Mesodermal cell (in vitro differentiated cells): ENCODE results near the gene ZCCHC14.
"Not testable (repeated sequence)": the region's sequence is repeated elsewhere in the genome, so short reads cannot be mapped to it uniquely, and the experiment has no call there.

Source experiments
- H3K27ac ChIP-seq: 2 replicates; pipeline ENCODE4 v1.7.0; 2013; ENCODE audit warnings: mild to moderate bottlenecking, low read depth, low read length, moderate library complexity; ENCODE audit not compliant: severe bottlenecking
- H3K36me3 ChIP-seq: 2 replicates; pipeline ENCODE4 v1.7.1; 2013; ENCODE audit warnings: mild to moderate bottlenecking, low read length, moderate library complexity; ENCODE audit not compliant: control insufficient read depth, insufficient read depth
- H3K4me1 ChIP-seq: one replicate; pipeline ENCODE4 v1.7.1; 2013; ENCODE audit warnings: mild to moderate bottlenecking, low read length; ENCODE audit not compliant: insufficient read depth, control insufficient read depth, poor library complexity, severe bottlenecking
- H3K4me3 ChIP-seq: 2 replicates; pipeline ENCODE4 v1.7.0; 2013; ENCODE audit warnings: low read length, control low read depth, mild to moderate bottlenecking; ENCODE audit not compliant: insufficient read depth, poor library complexity, severe bottlenecking; ENCODE audit errors: extremely low read depth
- H3K9me3 ChIP-seq: 2 replicates; pipeline ENCODE4 v1.7.1; 2013; ENCODE audit warnings: mild to moderate bottlenecking, low read length, moderate library complexity; ENCODE audit not compliant: control insufficient read depth
- WGBS, 2 experiments: methylation state at CpG; one replicate each; pipeline ENCODE4 v1.1.5; 2013; ENCODE audit warnings: missing lambda C conversion rate in 2 of 2; ENCODE audit not compliant: insufficient coverage in 2 of 2; 5-methylcytosine and 5-hydroxymethylcytosine counted together

ZCCHC14 gene

DNA sequence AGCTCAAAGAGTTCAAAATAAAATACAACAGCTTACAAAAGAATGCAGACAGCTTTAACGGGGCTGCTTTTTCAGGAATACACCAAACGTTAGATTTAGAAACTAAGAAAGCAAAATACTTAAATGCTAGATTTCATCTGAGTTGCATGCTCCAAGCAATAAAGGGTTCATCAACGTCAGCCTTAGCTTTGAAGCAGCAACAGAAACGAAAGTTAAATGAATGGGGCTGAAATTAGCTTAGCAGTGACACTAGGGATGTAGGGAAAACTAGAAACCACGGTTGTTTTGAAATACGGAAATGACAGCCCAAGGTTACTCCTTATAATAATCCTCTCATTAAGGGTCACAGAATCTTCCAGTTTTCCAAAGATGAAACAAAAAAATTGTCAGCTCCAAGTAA lies 3.9 kb downstream of the ZCCHC14 start:
- WGBS, 2 experiments = 80 to 83% methylated on average over 1 to 2 of the region's 6 CpGs
- not testable (repeated sequence) for H3K27ac ChIP-seq, H3K9me3 ChIP-seq, H3K4me3 ChIP-seq
- Histone ChIP-seq H3K4me1 (peaks cover 43% of the 10 kb centered on the region), H3K36me3 (peaks cover 13% of the 10 kb centered on the region)

DNA sequence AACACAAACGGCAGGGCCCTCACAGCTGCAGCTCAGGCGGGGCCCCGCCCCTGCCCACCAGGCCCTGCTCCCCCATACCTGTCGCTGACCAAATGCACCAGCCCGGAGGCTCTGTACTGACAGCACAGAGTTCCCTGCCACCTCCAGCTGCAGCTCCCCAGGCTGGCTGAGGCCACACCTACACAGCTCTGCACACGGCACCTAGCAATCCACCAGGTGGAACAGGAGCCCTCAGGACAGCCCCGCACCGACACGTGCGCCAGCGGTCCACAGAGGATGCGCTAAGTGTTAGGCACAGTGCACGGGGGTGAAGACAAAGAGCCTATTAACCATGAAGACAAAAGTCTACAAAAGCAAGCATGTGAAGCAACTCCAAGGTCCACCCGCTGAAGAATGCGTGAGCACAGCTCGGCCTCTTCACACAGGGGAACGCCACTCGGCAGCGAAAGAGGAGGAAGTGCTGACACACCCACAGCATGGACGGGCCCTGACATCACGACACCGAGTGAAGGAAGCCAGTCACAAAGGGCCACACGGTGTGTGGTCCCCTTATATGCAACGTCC lies 5.4 kb downstream of the ZCCHC14 start:
- no peak overlapping the region for H3K27ac ChIP-seq
- peaks cover 13% of the 10 kb centered on the region for H3K36me3 ChIP-seq
- H3K4me3 ChIP-seq = no peak overlapping the region
- peaks cover 43% of the 10 kb centered on the region for H3K4me1 ChIP-seq
- 70% methylated on average over 17 to 20 of the region's 24 CpGs for whole genome bisulfite sequencing, 2 experiments
- H3K9me3 ChIP-seq = no peaks in the 10 kb centered on the region

DNA sequence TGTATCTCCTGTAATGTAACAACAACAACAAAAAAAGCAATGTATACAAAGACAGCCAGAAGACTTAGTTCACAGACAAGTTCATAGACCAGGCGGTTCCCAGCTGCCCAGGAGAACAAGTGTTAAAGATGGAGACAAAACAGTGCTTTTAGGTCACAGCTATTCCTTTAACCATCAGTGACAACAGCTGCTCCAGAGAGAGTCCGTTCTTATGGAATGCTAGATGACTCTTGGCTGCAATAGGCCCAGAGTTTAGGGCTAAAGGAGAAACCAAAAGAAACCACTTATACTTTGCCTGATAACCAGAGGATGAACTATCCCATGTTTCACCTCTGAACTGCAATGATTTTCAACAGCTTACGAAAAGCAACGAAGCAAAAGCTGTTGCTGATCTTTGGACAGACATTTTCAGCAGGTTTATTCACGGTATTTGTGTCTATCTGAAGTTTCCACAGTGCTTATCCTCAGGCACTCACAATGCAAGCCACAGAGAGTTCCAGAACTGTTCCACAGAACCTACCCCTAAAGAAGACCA lies 6.0 kb downstream of the ZCCHC14 start:
- Histone ChIP-seq H3K4me3 (no peak overlapping the region), H3K27ac (no peak overlapping the region), H3K9me3 (no peaks in the 10 kb centered on the region), H3K4me1 (peaks cover 43% of the 10 kb centered on the region), H3K36me3 (peaks cover 13% of the 10 kb centered on the region)
- WGBS, 2 experiments = 89 to 93% methylated on average over 4 of the region's 5 CpGs

DNA sequence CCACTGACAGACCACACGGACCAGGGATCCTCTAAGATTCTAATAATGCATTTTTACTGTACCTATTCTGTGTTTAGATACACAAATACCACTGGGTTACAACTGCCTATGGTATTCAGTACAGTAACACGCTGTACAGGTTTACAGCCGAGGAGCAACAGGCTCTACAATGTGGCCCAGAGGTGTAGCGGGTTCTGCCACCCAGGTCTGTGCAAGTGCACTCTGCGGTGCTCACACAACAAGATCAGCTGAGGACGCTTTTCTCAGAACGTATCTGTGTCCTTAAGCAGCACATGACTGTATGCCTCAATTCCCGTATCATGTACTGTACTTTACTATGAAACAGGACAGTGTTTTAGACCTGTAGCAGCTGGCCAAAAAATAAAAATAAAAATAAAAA lies 6.5 kb downstream of the ZCCHC14 start:
- no peak overlapping the region for H3K4me3 ChIP-seq
- H3K27ac ChIP-seq = no peak overlapping the region
- H3K36me3 ChIP-seq = peaks cover 9% of the 10 kb centered on the region
- WGBS, 2 experiments = 91 to 100% methylated on average over 6 to 7 of the region's 8 CpGs
- no peaks in the 10 kb centered on the region for H3K9me3 ChIP-seq
- peaks cover 39% of the 10 kb centered on the region for H3K4me1 ChIP-seq

- WGBS, 2 experiments = no CpG with 5 or more reads among the region's 4 CpGs
- not testable (repeated sequence) for H3K36me3 ChIP-seq, H3K27ac ChIP-seq, H3K4me3 ChIP-seq, H3K9me3 ChIP-seq
- H3K4me1 ChIP-seq = peaks cover 35% of the 10 kb centered on the region
These were observed 7.0 kb downstream of the ZCCHC14 start for GRCh38 chr16:87485792-87486191.

DNA sequence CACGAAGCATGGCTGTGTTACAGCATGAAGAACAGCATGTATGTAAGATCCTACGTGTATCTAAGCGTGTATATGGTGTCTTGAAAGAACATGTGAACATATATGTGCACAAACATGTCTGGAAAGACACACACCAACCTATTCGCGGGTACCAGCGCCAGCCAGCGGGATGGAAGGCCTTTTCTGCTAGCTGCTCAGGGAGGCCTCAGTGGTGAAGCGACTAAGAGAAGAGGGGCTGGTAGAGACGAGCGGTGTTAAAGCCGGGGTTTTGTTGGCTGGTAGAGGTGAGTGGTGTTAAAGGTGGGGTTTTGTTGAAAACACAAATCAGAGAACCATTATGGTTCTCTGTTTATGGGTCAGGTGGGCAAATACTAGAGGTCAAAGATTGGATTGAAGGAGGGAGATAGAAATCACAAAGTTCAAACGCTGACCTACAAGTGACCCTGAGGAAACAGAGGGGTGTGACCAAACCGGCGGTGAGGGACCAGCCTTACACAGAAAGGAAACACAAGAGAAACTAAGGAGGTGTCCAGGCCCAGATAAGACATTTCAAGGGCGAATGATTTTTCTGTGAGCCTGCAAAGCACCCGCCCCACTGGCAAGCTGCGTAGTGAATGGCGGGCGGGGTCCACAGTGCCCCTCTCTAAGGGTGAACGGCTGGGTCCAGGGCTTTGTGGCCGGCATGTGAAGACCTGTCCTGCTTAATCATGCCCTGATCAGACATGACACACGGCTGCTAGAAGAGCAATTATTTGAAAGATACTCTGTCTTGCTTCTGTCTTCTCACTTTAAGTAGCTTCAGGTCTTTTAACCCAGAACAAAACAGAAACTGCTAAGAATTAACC lies 8.1 kb downstream of the ZCCHC14 start:
- Histone ChIP-seq H3K4me1 (peaks cover 27% of the 10 kb centered on the region), H3K27ac (no peak overlapping the region), H3K4me3 (no peak overlapping the region), H3K36me3 (peaks cover 7% of the 10 kb centered on the region), H3K9me3 (no peaks in the 10 kb centered on the region)
- 86 to 93% methylated on average over 15 to 16 of the region's 22 CpGs for whole genome bisulfite sequencing, 2 experiments

DNA sequence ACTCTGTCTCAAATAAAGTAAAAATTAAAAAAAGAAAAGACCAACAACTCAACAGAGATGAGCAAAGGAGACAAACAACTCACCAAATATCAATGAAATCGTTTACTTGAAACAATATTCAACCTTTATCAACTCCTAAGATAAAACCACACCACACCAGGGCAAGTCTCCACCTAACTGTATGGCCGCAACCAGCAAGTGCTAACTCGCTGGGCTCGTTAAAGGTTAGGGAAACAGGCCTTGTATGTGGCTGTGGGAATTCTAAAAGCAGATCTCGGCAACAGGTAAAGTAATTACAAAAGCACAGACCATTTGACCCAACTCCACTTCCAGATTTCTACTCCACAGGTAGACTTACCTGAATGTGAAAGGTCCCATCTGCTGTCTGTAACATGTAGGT lies 9.3 kb downstream of the ZCCHC14 start:
- 71 to 80% methylated on average over 1 of the region's 5 CpGs for WGBS, 2 experiments
- peaks cover 7% of the 10 kb centered on the region for H3K36me3 ChIP-seq
- H3K9me3 ChIP-seq = no peaks in the 10 kb centered on the region
- H3K4me1 ChIP-seq = peaks cover 21% of the 10 kb centered on the region
- H3K27ac ChIP-seq = no peak overlapping the region
- H3K4me3 ChIP-seq = no peak overlapping the region

- 100% methylated on average over 1 of the region's 6 CpGs; no CpG with 5 or more reads in 1 of the 2 experiments for WGBS, 2 experiments
- not testable (repeated sequence) for H3K36me3 ChIP-seq, H3K9me3 ChIP-seq, H3K27ac ChIP-seq, H3K4me3 ChIP-seq
- peaks cover 16% of the 10 kb centered on the region for H3K4me1 ChIP-seq
These were observed 10.2 kb downstream of the ZCCHC14 start for GRCh38 chr16:87482670-87483069.

DNA sequence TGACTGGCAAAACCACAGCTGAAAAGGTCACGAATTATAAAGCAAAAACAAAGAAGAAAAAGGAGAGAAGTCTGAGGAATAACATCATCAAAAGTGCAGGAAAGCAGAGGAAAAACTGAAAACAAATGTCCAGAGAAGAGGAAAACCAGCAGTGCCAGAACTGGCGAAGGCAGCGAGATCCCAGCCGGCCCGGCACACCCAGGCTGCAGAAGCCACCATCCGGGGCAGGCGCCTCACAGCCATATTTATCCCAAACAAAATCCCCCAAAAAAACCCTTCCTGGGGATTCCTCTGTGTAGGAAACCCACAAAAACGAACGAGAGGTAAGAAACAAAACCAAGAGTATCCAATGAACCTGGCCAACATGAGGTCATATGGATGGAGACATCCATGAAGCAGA lies 10.6 kb downstream of the ZCCHC14 start:
- no peaks in the 10 kb centered on the region for H3K9me3 ChIP-seq
- H3K4me1 ChIP-seq = peaks cover 15% of the 10 kb centered on the region
- 94 to 96% methylated on average over 3 to 9 of the region's 9 CpGs for WGBS, 2 experiments
- H3K27ac ChIP-seq = no peak overlapping the region
- H3K4me3 ChIP-seq = no peak overlapping the region
- H3K36me3 ChIP-seq = peaks cover 7% of the 10 kb centered on the region

GRCh38 chr16:87481711-87482110 lies 11.1 kb downstream of the ZCCHC14 start:
- not testable (repeated sequence) for H3K27ac ChIP-seq, H3K4me3 ChIP-seq, H3K9me3 ChIP-seq, H3K36me3 ChIP-seq
- WGBS, 2 experiments = 100% methylated on average over 1 to 2 of the region's 5 CpGs
- H3K4me1 ChIP-seq = peaks cover 15% of the 10 kb centered on the region
